H1 (cell line): ENCODE results near the gene GRM5. TPM values are rescaled to one million over a fixed set of nuclear protein-coding genes. Genes with fewer than 3 reads are reported as not detected.

Experiments used
- CTCF ChIA-PET: fragments of 300-600 bp; sonication (Branson Sonifier 250); formaldehyde crosslinking; loops from one replicate; lab custom pipeline; 2021; ENCODE audit not compliant: partially characterized antibody; lab: Charles Lee
- POLR2A ChIA-PET: fragments of 300-600 bp; sonication (Branson Sonifier 250); formaldehyde crosslinking; loops from one replicate; lab custom pipeline; 2021; ENCODE audit warnings: inconsistent platforms; ENCODE audit not compliant: partially characterized antibody; lab: Charles Lee
- DNase-seq, 2 experiments: peaks; one replicate each; pipeline versions ENCODE4 v3.0.0 to v3.0.0-alpha.2; 2010 to 2022; ENCODE audit warnings: low spot score in 2 of 2, low read depth in 1 of 2, mixed read lengths in 1 of 2
- FAIRE-seq: peaks from 2 replicates; lab custom pipeline; 2011; peaks lifted over from hg19 to GRCh38; lab: Jason Lieb, UNC
- H2AFZ ChIP-seq: 2 replicates; pipeline ENCODE4 v1.8.1; 2012; ENCODE audit warnings: low read length, inconsistent platforms
- H2AK5ac ChIP-seq: 2 replicates; pipeline ENCODE4 v1.6.1; 2013; ENCODE audit warnings: low read depth, low read length
- H2BK120ac ChIP-seq: replicated peaks from 2 replicates; pipeline ENCODE3; 2013; ENCODE audit warnings: low read depth, low read length, inconsistent platforms
- H2BK12ac ChIP-seq: 2 replicates; pipeline ENCODE4 v1.6.1; 2013; ENCODE audit warnings: low read depth, low read length
- H2BK15ac ChIP-seq: 2 replicates; pipeline ENCODE4 v1.6.1; 2013; ENCODE audit warnings: low read length
- H2BK20ac ChIP-seq: 2 replicates; pipeline ENCODE4 v1.6.1; 2013; ENCODE audit warnings: low read length
- H2BK5ac ChIP-seq: 2 replicates; pipeline ENCODE4 v1.6.1; 2013; ENCODE audit warnings: low read depth, low read length
- H3K14ac ChIP-seq: 2 replicates; pipeline ENCODE4 v1.6.1; 2013; ENCODE audit warnings: inconsistent platforms; ENCODE audit not compliant: insufficient read length
- H3K18ac ChIP-seq: 2 replicates; pipeline ENCODE4 v1.6.1; 2013; ENCODE audit warnings: low read length; ENCODE audit errors: extremely low read depth
- H3K23ac ChIP-seq: 2 replicates; pipeline ENCODE4 v1.6.1; 2013; ENCODE audit warnings: inconsistent platforms; ENCODE audit not compliant: insufficient read length
- H3K23me2 ChIP-seq: 2 replicates; pipeline ENCODE4 v1.6.1; 2013; ENCODE audit warnings: low read depth, low read length
- H3K27ac ChIP-seq: 2 replicates; pipeline ENCODE4 v1.6.1; 2011; ENCODE audit warnings: low read depth, low read length, inconsistent platforms
- H3K27me3 ChIP-seq, 4 experiments: replicated peaks in 1 of 4; 1 replicate in 1 of 4; 2 replicates in 3 of 4; pipeline versions ENCODE4 v1.6.1 to v1.8.1; 2011 to 2013; ENCODE audit warnings: low read length in 3 of 4, mild to moderate bottlenecking in 3 of 4, inconsistent platforms in 2 of 4, mixed read lengths in 2 of 4, moderate library complexity in 1 of 4; ENCODE audit not compliant: control insufficient read depth in 3 of 4, insufficient read depth in 3 of 4; ENCODE audit errors: extremely low read depth in 1 of 4
- H3K36me3 ChIP-seq, 4 experiments: 2 replicates each; pipeline versions ENCODE4 v1.6.1 to v1.8.1; 2011 to 2013; ENCODE audit warnings: mild to moderate bottlenecking in 4 of 4, low read length in 3 of 4, moderate library complexity in 2 of 4, control low read depth in 1 of 4, inconsistent platforms in 1 of 4; ENCODE audit not compliant: insufficient read depth in 4 of 4, control insufficient read depth in 2 of 4
- H3K4ac ChIP-seq: replicated peaks from 2 replicates; pipeline ENCODE3; 2013; ENCODE audit warnings: low read length, low read depth, mixed read lengths, inconsistent platforms; ENCODE audit not compliant: insufficient read length
- H3K4me1 ChIP-seq, 4 experiments: replicated peaks in 1 of 4; 1 replicate in 1 of 4; 2 replicates in 3 of 4; pipeline versions ENCODE4 v1.6.1 to v1.8.1; 2011 to 2013; ENCODE audit warnings: low read length in 3 of 4, inconsistent platforms in 2 of 4, mixed read lengths in 1 of 4; ENCODE audit not compliant: insufficient read depth in 4 of 4, control insufficient read depth in 3 of 4
- H3K4me2 ChIP-seq, 2 experiments: 2 replicates each; pipeline versions ENCODE4 v1.6.1 to v1.8.1; 2011 to 2013; ENCODE audit warnings: low read depth in 2 of 2, low read length in 2 of 2, control low read depth in 1 of 2, inconsistent platforms in 1 of 2, mild to moderate bottlenecking in 1 of 2; ENCODE audit not compliant: insufficient read depth in 1 of 2
- H3K4me3 ChIP-seq, 4 experiments: fragments of 200-600, 300-600 bp in 1 of 4; sonication (generic), shearing (Covaris generic), sonication (Bioruptor Twin) in 1 of 4; 2 replicates each; pipeline versions ENCODE4 v1.5.1 to v1.8.1; 2011 to 2016; ENCODE audit warnings: low read length in 4 of 4, low read depth in 3 of 4, control low read depth in 2 of 4, inconsistent platforms in 2 of 4, mild to moderate bottlenecking in 2 of 4, mixed read lengths in 1 of 4, moderate library complexity in 1 of 4; ENCODE audit not compliant: insufficient read depth in 2 of 4; ENCODE audit errors: extremely low read depth in 1 of 4
- H3K56ac ChIP-seq: replicated peaks from 2 replicates; pipeline ENCODE3; 2013; ENCODE audit warnings: low read depth, mild to moderate bottlenecking, mixed read lengths, low read length, inconsistent platforms; ENCODE audit not compliant: insufficient read length
- H3K79me1 ChIP-seq: 2 replicates; pipeline ENCODE4 v1.6.1; 2013; ENCODE audit warnings: low read depth, low read length, control low read depth
- H3K79me2 ChIP-seq, 2 experiments: 2 replicates each; pipeline versions ENCODE4 v1.6.1 to v1.8.1; 2012 to 2013; ENCODE audit warnings: low read length in 2 of 2, mild to moderate bottlenecking in 2 of 2, inconsistent platforms in 1 of 2; ENCODE audit not compliant: insufficient read depth in 2 of 2, control insufficient read depth in 1 of 2
- H3K9ac ChIP-seq, 4 experiments: replicated peaks in 1 of 4; 1 replicate in 1 of 4; 2 replicates in 3 of 4; pipeline versions ENCODE4 v1.6.1 to v1.8.1; 2011 to 2013; ENCODE audit warnings: low read depth in 3 of 4, low read length in 3 of 4, control low read depth in 2 of 4, mild to moderate bottlenecking in 2 of 4, moderate library complexity in 2 of 4, inconsistent platforms in 1 of 4; ENCODE audit errors: extremely low read depth in 1 of 4
- H3K9me3 ChIP-seq, 2 experiments: 2 replicates each; pipeline versions ENCODE4 v1.6.1 to v1.8.1; 2012 to 2013; ENCODE audit warnings: mild to moderate bottlenecking in 2 of 2, moderate library complexity in 2 of 2, control low read depth in 1 of 2, inconsistent platforms in 1 of 2, low read depth in 1 of 2, low read length in 1 of 2, mixed read lengths in 1 of 2; ENCODE audit not compliant: insufficient read depth in 2 of 2
- H4K20me1 ChIP-seq, 2 experiments: replicated peaks in 1 of 2; 2 replicates each; pipeline versions ENCODE3 to v1.8.1; 2011 to 2013; ENCODE audit warnings: inconsistent platforms in 2 of 2, low read length in 2 of 2, mild to moderate bottlenecking in 1 of 2; ENCODE audit not compliant: insufficient read depth in 2 of 2, control insufficient read depth in 1 of 2
- H4K5ac ChIP-seq: 2 replicates; pipeline ENCODE4 v1.6.1; 2013; ENCODE audit warnings: low read length, low read depth, mixed read lengths, inconsistent platforms; ENCODE audit not compliant: insufficient read length
- H4K8ac ChIP-seq: 2 replicates; pipeline ENCODE4 v1.8.0; 2013; ENCODE audit warnings: mild to moderate bottlenecking, moderate library complexity, low read length, inconsistent platforms; ENCODE audit not compliant: insufficient read depth; ENCODE audit errors: extremely low read depth
- H4K91ac ChIP-seq: replicated peaks from 2 replicates; pipeline ENCODE3; 2013; ENCODE audit warnings: low read length, mixed read lengths, inconsistent platforms; ENCODE audit not compliant: insufficient read length
- CBX5 ChIP-seq: fragments of 300-800, 300-1000 bp; sonication (generic); IDR thresholded peaks from 2 replicates; pipeline ENCODE4 v1.7.1; 2016; ENCODE audit warnings: antibody characterized with exemption, low read length, low read depth
- EGR1 ChIP-seq: IDR thresholded peaks from 2 replicates; pipeline ENCODE4 v1.6.1; 2011; ENCODE audit warnings: low read depth, low read length, borderline replicate concordance
- HDAC2 ChIP-seq, 2 experiments: fragments of 300-600 bp in 1 of 2; sonication (generic) in 1 of 2; IDR thresholded peaks; 2 replicates each; pipeline ENCODE4 v1.6.1; 2011 to 2012; ENCODE audit warnings: low read depth in 2 of 2, low read length in 2 of 2, mild to moderate bottlenecking in 2 of 2, moderate library complexity in 2 of 2, borderline replicate concordance in 1 of 2, inconsistent platforms in 1 of 2
- JUND ChIP-seq: IDR thresholded peaks from 2 replicates; pipeline ENCODE4 v1.6.1; 2011; ENCODE audit warnings: mild to moderate bottlenecking, improper control_type of control experiment, low read length
- NRF1 ChIP-seq: IDR thresholded peaks from 2 replicates; pipeline ENCODE4 v1.6.1; 2011; ENCODE audit warnings: mild to moderate bottlenecking, low read depth, low read length, improper control_type of control experiment
- POLR2AphosphoS5 ChIP-seq: IDR thresholded peaks from 2 replicates; pipeline ENCODE4 v1.6.1; 2011; ENCODE audit warnings: low read depth, low read length
- RFX5 ChIP-seq: IDR thresholded peaks from 2 replicates; pipeline ENCODE4 v1.6.1; 2011; ENCODE audit warnings: low read depth, low read length, improper control_type of control experiment, borderline replicate concordance
- RXRA ChIP-seq: IDR thresholded peaks from 2 replicates; pipeline ENCODE4 v1.6.1; 2011; ENCODE audit warnings: low read depth, mild to moderate bottlenecking, low read length, moderate library complexity; ENCODE audit not compliant: insufficient read depth
- SIN3A ChIP-seq, 2 experiments: IDR thresholded peaks in 1 of 2; conservative IDR thresholded peaks in 1 of 2; 2 replicates each; pipeline ENCODE4 v1.6.1; 2011 to 2012; ENCODE audit warnings: low read length in 2 of 2, improper control_type of control experiment in 1 of 2, low read depth in 1 of 2, mild to moderate bottlenecking in 1 of 2
- SP1 ChIP-seq: IDR thresholded peaks from 2 replicates; pipeline ENCODE4 v1.6.1; 2011; ENCODE audit warnings: low read depth, low read length
- YY1 ChIP-seq: IDR thresholded peaks from 2 replicates; pipeline ENCODE4 v1.6.1; 2011; ENCODE audit warnings: low read depth, mild to moderate bottlenecking, low read length
- ZNF274 ChIP-seq: IDR thresholded peaks from 2 replicates; pipeline ENCODE4 v1.7.0; 2012; ENCODE audit warnings: low read length, borderline replicate concordance; ENCODE audit errors: extremely low read depth
- WGBS, 2 experiments: shearing (Covaris generic) in 1 of 2; methylation state at CpG; one replicate each; pipeline versions ENCODE4 v1.1.6 to v1.1.7; 2013 to 2015; ENCODE audit warnings: low lambda C conversion rate in 2 of 2, mixed read lengths in 2 of 2, inconsistent platforms in 1 of 2, low coverage in 1 of 2, missing lambda C conversion rate in 1 of 2; ENCODE audit not compliant: insufficient replicate concordance in 2 of 2, insufficient coverage in 1 of 2, insufficient read length in 1 of 2; ENCODE audit errors: extremely low coverage in 1 of 2, missing lambda C conversion rate in 1 of 2; 5-methylcytosine and 5-hydroxymethylcytosine counted together
- polyA plus RNA-seq, 7 experiments: library from polyadenylated mRNA; depleted of rRNA in 3 of 7; stranded (reverse) in 5 of 7; unstranded in 2 of 7; fragments of >200 nt in 5 of 7; fragments of 200-250 nt in 2 of 7; gene quantifications; 1 replicate in 5 of 7; 2 replicates in 1 of 7; 4 replicates in 1 of 7; pipeline versions ENCODE4 v1.2.1 to v1.2.3, GENCODE V29; 2011 to 2013; ENCODE audit warnings: missing spikeins in 2 of 7, mixed read lengths in 2 of 7
- total RNA-seq: library from RNA; stranded (reverse); fragmentation: NEBNext Ultra II Directional; extraction: Animal tissue kit (Norgen Biotek cat#: 25700); gene quantifications from 2 replicates; pipeline ENCODE4 v1.2.1, GENCODE V29; 2021
- TF ChIP-seq, protein P1 (sequence below): IDR thresholded peaks from 2 replicates; pipeline ENCODE4 v1.6.1; 2012; ENCODE audit warnings: inconsistent platforms

GRM5 gene
- total and polyA plus RNA-seq, 2 of the 8 experiments (the other 6 are each of a cell fraction or from before 2014, with no cell fraction given), result 0.15 to 0.43 TPM

GRCh38 chr11:88535916-88536547 is 529.8 kb downstream of the GRM5 start:
- H4K5ac ChIP-seq, result no peak overlapping the region
- 82% methylated on average over 2 of the region's 2 CpGs; no CpG with 5 or more reads in 1 of the 2 experiments for WGBS, 2 experiments
- no peak overlapping the region for H3K4ac ChIP-seq
- H3K4me3 ChIP-seq, result no peak overlapping the region
- H4K91ac ChIP-seq, result no peak overlapping the region
- H3K9ac ChIP-seq, result no peak overlapping the region
- no peaks in the 10 kb centered on the region for H3K36me3 ChIP-seq
- no peak overlapping the region for H2BK20ac ChIP-seq
- no peak for FAIRE-seq
- H2BK12ac ChIP-seq, result no peak overlapping the region
- H2AK5ac ChIP-seq, result no peak overlapping the region
- no peaks in the 10 kb centered on the region for H3K23me2 ChIP-seq
- no peak overlapping the region for H2BK120ac ChIP-seq
- POLR2A ChIA-PET, result no interaction called here
- H3K4me1 ChIP-seq, result no peaks in the 10 kb centered on the region
- H2BK15ac ChIP-seq, result no peak overlapping the region
- no peaks in the 10 kb centered on the region for H4K20me1 ChIP-seq
- H3K14ac ChIP-seq, result no peak overlapping the region
- no peak overlapping the region for H2BK5ac ChIP-seq
- H3K27me3 ChIP-seq, result no peaks in the 10 kb centered on the region
- CTCF ChIA-PET, result interaction anchor here (1.3 kb wide), 2 partner anchors 10 to 16 kb away, joined by 4 to 5 read pairs; no protein-coding TSS in a partner anchor
- no peak for DNase-seq
- no peak overlapping the region for H3K23ac ChIP-seq
- no peak overlapping the region for H3K56ac ChIP-seq
- no peaks in the 10 kb centered on the region for H3K79me2 ChIP-seq
- H3K9me3 ChIP-seq, result no peaks in the 10 kb centered on the region
- no peak overlapping the region for H3K18ac ChIP-seq
- H3K27ac ChIP-seq, result no peak overlapping the region
- H4K8ac ChIP-seq, result no peak overlapping the region
- H2AFZ ChIP-seq, result no peak overlapping the region
- H3K4me2 ChIP-seq, result no peak overlapping the region
- H3K79me1 ChIP-seq, result no peaks in the 10 kb centered on the region
- TF ChIP-seq SIN3A (conservative IDR thresholded peaks at IDR 0.05 in 1 of 2, IDR thresholded peaks at IDR 0.05 in 1 of 2; ENCODE audit: low read depth in 1 of 2, low read length in 2 of 2), result no peak
- no peak for TF ChIP-seq SP1
- no peak for TF ChIP-seq NRF1
- no peak for TF ChIP-seq CBX5
- TF ChIP-seq RXRA, result no peak
- TF ChIP-seq, protein P1, sequence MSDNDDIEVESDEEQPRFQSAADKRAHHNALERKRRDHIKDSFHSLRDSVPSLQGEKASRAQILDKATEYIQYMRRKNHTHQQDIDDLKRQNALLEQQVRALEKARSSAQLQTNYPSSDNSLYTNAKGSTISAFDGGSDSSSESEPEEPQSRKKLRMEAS, result no peak
- no peak for TF ChIP-seq EGR1
- no peak for TF ChIP-seq ZNF274
- TF ChIP-seq POLR2AphosphoS5, result no peak
- TF ChIP-seq HDAC2 (IDR thresholded peaks at IDR 0.05; ENCODE audit: borderline replicate concordance in 1 of 2, low read depth in 2 of 2, low read length in 2 of 2), result no peak
- TF ChIP-seq YY1, result no peak
- no peak for TF ChIP-seq JUND
- TF ChIP-seq RFX5, result no peak
